IPS-18c (cell line): ENCODE results near the gene SOCS4.
"Not testable (repeated sequence)": the region's sequence is repeated elsewhere in the genome, so short reads cannot be mapped to it uniquely, and the experiment has no call there.

Experiments used
- H3K4me3 ChIP-seq: 2 replicates; pipeline ENCODE4 v1.7.0; 2013; ENCODE audit warnings: low read depth, mild to moderate bottlenecking, low read length, moderate library complexity; ENCODE audit not compliant: insufficient read depth
- H3K9me3 ChIP-seq: one replicate; pipeline ENCODE4 v1.6.1; 2013; ENCODE audit warnings: mild to moderate bottlenecking, low read length, moderate library complexity; ENCODE audit not compliant: control insufficient read depth, insufficient read depth

The SOCS4 gene

GRCh38 chr14:55073856-55074255 lies 46.8 kb downstream of the SOCS4 start:
- no peaks in the 10 kb centered on the region for H3K9me3 ChIP-seq
- H3K4me3 ChIP-seq: no peak overlapping the region

DNA sequence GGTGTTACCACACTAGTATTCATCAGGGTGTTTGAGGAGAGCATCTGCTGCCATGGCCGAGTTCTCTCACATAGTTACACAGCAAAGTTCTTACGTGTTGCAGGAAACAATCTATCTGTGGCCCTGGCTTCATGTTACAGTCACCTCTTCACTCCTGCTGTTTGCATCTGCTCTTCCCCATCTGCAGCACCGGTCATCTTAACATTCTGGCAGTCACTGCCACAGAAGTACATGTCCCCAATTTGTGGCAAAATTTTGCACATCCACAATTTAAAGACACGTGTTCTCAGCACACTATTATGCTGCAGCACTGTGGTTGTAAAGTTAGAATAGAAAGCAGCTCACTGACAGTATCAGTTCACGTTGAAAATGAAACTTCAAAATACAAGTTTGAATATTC lies 47.6 kb downstream of the SOCS4 start:
- no peak overlapping the region for H3K4me3 ChIP-seq
- H3K9me3 ChIP-seq: no peaks in the 10 kb centered on the region

- H3K9me3 ChIP-seq: no peaks in the 10 kb centered on the region
- H3K4me3 ChIP-seq: no peak overlapping the region
Observed at GRCh38 chr14:55075628-55076175, 48.7 kb downstream of the SOCS4 start.

DNA sequence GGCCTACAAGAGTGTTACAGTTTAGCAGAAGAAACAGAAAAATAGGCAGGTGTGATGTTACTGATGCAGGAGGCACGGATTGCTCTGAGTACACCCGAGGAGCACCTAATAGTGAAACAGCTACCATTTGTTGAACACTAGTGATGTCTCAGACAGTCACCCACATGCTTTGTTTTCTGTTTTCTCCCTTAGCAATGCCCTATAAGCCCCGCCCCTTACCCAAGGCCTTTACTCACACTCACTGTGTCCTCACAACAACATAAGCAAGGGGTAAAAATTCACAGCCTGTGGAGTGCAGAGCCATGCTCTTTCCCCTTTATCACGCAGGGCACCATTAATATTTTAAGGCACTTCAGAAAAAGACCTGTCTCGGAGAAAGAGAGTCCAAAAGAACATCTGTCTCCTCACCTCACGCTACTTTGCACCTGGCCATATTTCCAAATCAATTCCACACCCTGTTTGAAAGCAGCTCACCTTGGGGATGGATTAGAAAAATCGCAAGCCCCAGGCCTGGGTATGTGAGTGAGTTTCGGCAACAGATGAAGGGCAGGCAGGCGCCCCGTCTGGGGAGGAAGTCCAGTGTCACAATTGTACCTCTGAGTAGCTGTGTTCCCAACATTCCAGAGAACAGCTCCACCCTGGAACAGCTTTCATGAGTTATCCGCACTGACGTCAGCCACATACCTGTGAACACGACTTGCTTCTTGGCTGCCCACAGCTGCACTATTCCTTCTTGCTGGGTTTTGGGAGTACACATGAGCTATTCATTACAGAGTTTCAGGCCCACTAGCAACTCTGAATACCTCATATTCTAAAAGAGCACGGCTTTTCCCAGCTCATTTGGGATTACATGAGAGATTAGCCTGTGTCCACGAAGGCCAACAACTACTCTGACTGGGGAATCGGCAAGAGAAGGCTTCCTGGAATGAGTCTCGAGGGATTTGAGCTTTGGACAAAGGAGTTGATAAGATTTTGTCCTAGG lies 50.4 kb downstream of the SOCS4 start:
- H3K4me3 ChIP-seq: no peak overlapping the region
- no peaks in the 10 kb centered on the region for H3K9me3 ChIP-seq

DNA sequence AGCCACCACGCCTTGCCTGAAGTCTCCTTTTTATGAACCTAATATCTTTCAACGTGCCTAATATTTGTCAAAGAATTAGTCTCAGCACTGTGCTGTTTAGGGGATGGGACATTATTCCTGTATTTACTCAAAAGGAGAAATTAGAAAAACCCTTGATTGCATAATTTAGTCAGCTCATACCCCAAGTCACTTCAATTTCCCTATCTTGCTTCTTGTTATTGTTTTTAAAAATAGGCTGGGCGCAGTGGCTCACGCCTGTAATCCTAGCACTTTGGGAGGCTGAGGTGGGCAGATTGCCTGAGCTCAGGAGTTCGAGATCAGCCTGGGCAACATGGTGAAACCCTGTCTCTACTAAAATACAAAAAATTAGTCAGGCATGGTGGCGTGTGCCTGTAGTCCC lies 52.9 kb downstream of the SOCS4 start:
- H3K9me3 ChIP-seq: not testable (repeated sequence)

DNA sequence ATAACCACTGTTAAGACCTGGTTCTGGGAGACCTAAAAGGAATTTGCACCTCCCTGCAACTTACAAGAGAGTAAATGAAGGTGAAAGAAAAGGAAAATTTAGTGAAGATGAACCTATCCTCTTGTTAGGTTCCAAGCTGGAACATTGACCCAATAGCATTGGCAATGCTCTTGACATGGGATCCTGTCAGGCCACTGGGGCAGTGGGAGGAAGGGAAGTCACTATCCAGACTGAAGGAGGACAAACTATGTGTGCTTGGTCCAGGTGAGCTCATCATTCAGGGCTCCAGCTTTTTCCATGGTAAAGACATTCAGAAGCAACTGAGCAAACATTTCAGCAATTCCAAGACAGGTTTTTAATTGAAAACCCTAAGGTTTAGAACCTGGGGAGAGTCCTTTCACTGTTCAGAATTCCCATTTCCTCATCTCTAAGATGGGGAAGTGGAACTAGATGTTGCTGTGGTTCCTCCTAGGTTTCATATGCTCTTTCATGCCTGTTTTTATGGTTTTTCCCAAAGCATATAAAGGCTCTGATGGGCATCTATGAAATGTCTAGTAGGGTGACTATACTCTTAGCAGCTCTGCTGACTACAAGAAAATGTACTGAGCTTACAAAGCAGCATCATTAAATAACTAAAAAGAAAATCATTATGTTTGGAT lies 57.5 kb downstream of the SOCS4 start:
- no peak overlapping the region for H3K4me3 ChIP-seq

More for the DNA sequence above, 52.9 kb downstream of the SOCS4 start:
- not testable (repeated sequence) for H3K4me3 ChIP-seq

DNA sequence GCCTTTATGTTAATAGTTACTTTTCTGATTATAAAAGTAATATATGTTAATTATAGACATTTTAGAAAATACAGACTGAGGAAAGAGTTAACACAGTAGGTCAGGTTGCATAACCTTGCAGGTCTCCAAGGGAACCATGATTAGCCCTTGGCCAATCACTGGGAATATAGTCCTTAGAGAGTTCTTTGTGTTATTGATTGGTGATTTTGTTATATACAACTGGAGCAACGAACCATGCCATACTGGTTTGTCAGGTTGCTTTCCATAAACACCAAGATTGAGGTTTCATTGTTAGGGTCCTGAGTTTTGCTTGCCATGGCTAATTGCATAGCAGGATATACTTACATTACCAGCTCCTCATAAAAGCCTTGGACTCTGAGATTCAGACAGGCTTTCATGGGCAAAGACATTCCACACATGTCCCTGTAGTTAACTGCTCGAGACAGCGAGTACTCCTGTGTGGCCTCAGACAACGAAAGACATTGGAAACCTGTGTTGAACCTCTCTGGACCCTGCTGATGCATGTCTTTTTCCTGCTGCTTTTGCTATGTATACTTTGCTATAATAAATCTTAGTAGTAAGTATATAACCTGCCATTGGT lies 58.1 kb downstream of the SOCS4 start:
- H3K4me3 ChIP-seq: no peak overlapping the region
- H3K9me3 ChIP-seq: no peaks in the 10 kb centered on the region

More for the DNA sequence above, 57.5 kb downstream of the SOCS4 start:
- no peaks in the 10 kb centered on the region for H3K9me3 ChIP-seq

GRCh38 chr14:55086938-55087337 lies 59.9 kb downstream of the SOCS4 start:
- no peak overlapping the region for H3K4me3 ChIP-seq
- H3K9me3 ChIP-seq: no peaks in the 10 kb centered on the region

- no peaks in the 10 kb centered on the region for H3K9me3 ChIP-seq
Observed at GRCh38 chr14:55088356-55088755, 61.3 kb downstream of the SOCS4 start.

DNA sequence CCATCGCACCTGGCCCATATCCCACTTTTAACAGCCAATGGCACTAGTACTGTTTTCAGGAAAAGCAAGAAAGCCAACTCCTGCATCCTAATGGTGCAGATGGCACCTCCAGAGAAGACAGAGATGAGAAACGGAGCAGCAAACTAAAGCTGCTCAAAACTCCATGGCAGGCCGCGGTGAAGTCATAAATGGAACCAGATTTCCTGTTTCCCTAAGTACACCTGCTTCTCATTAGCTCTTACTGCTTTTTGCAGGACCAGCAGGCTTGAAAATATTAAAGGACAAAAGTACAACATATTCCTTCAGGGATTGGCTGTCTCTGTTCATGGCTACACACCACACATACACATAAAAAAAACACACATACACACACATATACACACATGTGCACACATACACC lies 65.3 kb downstream of the SOCS4 start:
- H3K9me3 ChIP-seq: no peaks in the 10 kb centered on the region
- H3K4me3 ChIP-seq: no peak overlapping the region

More at GRCh38 chr14:55088356-55088755, 61.3 kb downstream of the SOCS4 start:
- H3K4me3 ChIP-seq: no peak overlapping the region

- Histone ChIP-seq H3K9me3 (no peaks in the 10 kb centered on the region), H3K4me3 (no peak overlapping the region)
Observed at GRCh38 chr14:55094292-55095157, 67.5 kb downstream of the SOCS4 start.

DNA sequence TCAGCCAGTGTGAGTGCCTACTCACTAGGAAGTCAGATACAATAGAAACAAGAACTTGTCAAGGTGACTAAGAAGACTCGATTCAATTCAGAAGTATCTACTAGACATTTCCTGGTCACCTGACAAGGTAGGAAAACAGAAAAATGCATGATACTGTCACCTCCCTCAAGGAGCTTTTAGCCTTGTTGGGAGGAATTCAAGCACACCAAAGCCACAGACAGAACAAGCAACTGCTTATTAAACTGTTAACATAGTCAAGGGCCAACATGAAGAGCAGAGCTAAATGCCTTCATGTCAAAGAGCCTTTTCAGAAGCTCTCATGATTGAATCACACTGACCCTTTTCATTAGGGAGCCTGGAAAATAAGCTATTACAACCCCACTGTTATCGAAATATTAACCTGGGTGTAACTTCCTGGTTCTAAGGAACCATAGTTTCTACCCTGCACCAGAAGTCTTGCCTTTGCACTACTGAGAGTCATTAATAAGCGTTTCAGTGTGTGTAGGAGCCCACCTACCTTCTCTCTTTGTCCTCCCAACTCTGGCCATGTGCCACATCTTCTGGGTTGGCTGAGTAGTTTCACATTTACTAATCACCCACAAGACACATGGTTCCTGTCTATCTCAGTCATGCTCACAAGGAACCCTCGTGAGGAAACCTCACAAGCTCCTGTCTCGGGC lies 71.0 kb downstream of the SOCS4 start:
- no peaks in the 10 kb centered on the region for H3K9me3 ChIP-seq
- H3K4me3 ChIP-seq: no peak overlapping the region

DNA sequence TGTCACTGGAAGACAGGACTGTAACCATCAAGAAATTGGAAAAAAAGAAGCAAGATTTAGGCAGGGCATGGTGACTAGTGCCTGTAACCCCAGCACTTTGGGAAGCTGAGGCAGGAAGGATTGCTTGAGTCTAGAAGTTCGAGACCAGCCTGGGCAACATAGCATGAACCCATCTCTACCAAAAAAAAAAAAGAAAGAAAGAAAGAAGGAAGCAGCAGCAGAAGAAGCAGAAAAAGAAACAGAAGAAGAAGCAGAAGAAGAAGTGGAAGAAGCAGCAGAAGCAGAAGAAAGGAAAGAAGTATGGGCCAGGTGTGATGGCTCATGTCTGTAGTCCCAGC lies 71.5 kb downstream of the SOCS4 start:
- H3K9me3 ChIP-seq: no peaks in the 10 kb centered on the region
- no peak overlapping the region for H3K4me3 ChIP-seq
